Pons (tissue), 1 donor: ENCODE results near the gene IL1R2.
A peak's percentile ranks its signal among the peaks of the same experiment; 100 is the strongest.

Experiments used
- DNase-seq: peaks from one replicate; pipeline ENCODE4 v3.0.0-alpha.2; 2016; ENCODE audit warnings: low spot score

IL1R2 gene

GRCh38 chr2:102041351-102041750 lies 49.6 kb downstream of the IL1R2 start:
- peak; percentile 65 for DNase-seq

- DNase-seq = no peak
Measured at GRCh38 chr2:102042196-102043081, 50.7 kb downstream of the IL1R2 start.

- DNase-seq = no peak
Measured at GRCh38 chr2:102043560-102043959, 51.8 kb downstream of the IL1R2 start.

- DNase-seq = no peak
Measured at GRCh38 chr2:102044235-102044896, 52.6 kb downstream of the IL1R2 start.

GRCh38 chr2:102044967-102045489 lies 53.3 kb downstream of the IL1R2 start:
- DNase-seq = no peak

DNA sequence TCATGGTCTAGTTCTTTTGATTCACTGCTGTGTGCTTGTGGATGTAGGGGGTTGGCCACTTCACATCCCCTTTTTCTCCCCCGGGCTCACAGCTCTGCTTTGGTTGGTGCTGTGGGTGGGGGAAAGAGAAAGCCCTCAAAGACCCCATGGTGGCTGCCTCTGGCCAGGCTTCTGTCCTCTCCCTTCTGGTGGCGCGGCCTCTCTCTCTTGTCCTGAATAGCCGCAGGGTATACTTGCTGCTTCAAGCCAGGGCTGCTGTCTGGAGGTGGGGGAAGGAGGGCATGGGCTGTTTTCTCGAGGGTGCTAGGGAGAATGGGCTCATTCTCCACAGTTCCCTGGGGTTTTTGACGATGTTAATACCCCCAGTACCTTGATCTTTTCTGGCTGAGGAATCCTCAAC lies 53.9 kb downstream of the IL1R2 start:
- DNase-seq = no peak

DNA sequence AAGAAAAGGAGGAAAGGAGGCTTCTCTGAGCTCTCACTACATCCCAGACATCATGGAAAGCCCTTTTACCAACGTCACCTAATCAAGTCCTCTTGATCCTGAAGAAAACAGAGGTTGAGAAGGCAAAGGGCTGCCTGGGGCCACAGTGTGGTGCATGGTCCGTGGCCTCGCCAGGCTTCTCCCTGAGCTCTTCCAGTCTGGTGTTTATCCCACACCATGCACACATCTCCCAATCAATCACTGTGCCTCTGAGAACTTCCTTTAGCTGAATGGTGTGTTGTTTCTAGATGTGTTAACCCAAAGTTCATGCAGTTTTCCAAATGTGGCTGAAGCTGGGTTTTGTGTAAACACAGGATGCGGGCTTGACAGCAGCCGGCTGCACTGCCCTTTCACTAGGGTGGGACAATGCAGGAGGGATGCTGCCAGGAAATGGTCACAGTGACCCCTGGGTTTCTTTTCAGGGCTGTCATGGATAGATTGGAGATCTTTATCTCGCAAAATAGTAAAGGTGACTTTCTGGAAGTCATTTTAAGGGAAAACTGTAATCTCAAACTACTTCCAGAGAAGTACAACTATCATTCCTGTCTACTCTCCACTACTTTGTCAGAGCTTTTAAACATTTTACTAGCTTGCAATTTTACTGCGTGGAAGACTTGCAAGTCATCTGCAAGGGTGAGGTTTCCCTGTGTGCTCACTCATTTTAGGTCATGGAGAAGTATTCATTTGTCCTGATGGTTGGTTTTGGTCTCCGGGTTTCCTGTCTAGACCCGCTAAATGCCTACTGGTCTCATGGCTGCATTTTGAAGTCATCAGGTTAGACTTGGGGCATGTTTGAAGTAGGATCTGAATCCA lies 54.6 kb downstream of the IL1R2 start:
- DNase-seq = no peak

DNA sequence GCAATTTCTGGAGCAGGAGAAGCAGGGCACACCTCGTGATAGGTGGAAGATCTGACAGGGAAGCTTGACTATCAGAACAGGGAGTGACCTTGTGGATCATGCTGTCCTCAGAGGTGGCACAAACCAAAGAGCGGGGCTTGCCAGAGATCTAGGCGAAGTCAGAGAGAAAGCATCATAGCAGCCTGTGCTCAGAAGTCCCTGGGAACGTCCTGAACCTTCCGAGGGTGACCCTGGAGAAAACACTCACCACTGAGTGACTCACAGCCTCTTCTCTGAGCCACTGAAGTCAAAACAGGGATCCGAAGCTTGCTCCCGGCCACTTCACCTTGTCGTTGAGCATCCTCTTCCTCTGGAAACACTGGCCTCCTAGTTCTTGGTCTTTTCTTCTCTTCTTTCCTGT lies 56.7 kb downstream of the IL1R2 start:
- DNase-seq = no peak

- peak; percentile 36 for DNase-seq
Measured at GRCh38 chr2:102049756-102050443, 58.1 kb downstream of the IL1R2 start.

- DNase-seq = peak; percentile 76
Measured at GRCh38 chr2:102050854-102051391, 59.2 kb downstream of the IL1R2 start.

GRCh38 chr2:102051692-102052277 lies 60.0 kb downstream of the IL1R2 start:
- no peak for DNase-seq

GRCh38 chr2:102052365-102052764 lies 60.6 kb downstream of the IL1R2 start:
- no peak for DNase-seq

DNA sequence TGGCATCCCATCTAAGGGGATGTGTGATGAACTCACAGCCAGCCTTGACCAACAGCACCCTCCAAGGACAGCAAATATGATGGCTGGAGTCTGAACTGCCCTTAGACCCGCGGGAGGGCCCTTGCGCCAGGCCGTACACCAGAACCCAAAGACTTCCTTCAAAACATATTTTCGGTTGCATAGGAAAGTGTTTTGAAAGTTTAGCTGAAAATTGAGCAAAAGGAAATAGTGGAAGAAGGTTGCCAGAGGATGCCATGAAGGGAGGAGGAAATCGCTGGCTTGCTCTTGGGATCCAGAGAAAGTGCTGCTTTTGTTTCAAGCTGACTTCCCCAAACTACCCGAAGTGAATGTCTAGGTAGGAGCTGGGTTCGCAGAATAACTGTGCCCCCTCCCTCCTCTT lies 61.3 kb downstream of the IL1R2 start:
- DNase-seq = no peak

GRCh38 chr2:102055346-102055990 lies 63.7 kb downstream of the IL1R2 start:
- no peak for DNase-seq

DNA sequence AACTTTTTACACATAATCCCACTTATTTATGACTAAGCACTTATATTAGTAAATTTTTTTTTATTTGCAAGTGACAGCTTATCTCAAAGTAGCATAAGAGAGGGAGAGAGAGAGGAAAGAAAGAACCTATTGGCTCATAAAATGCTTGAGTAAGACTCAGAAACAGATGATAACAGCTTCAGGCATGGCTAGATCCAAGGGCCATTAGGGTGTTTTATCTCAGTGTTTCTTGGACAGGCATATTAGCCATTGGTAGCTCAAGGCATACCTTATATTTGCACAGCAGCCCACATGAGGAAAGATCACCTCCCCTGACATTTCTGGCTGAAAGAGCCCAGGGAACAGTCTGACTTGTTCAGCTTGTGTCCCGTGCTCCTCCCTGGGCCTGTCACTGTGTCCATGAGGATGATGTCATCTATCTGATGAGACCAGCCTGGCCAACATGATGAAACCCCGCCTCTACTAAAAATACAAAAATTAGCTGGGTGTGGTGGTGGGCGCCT lies 64.4 kb downstream of the IL1R2 start:
- DNase-seq = no peak

GRCh38 chr2:102057502-102058292 lies 65.9 kb downstream of the IL1R2 start:
- no peak for DNase-seq

- DNase-seq = no peak
Measured at GRCh38 chr2:102058293-102058833, 66.6 kb downstream of the IL1R2 start.

DNA sequence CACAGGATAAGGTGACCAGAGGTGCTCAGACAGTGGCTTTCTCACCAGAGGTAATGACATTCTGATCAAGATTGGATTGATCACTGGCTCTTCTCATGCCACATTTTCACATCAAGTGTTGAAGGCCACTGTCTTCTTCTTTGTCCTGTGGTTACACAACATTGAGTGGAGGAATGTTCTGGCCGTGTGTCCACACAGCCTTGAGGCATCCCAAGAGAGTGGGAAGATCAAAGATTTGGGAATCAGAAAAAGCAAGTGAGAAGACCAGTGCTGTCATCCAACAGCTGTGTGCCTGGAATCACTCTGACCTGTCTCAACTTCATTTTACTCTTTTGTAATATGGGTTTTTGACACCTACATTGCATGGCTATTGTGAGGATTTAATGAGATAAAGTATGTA lies 67.4 kb downstream of the IL1R2 start:
- no peak for DNase-seq

DNA sequence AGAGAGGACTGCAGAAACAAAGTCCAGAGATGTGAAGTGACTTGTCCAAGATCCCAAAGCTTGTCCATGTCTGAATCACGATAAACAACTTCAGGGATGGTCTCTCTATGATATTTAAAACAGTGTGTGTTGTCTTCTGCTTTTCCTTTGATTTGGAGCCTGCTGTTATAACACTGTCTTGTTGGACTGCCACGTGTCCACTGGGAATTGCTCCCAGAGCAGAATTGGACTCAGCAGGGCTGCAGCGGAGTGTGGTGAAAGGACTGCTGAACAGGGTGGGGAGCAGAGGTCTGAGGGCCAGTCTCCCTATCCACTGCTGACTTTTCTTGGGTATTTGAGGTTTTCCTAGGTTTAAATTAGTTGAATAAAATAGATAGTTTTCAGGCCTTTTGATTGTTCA lies 68.3 kb downstream of the IL1R2 start:
- DNase-seq = no peak
